Fibroblast of the aortic adventitia (primary cell): ENCODE measurements around the gene TSHZ3. TPM values are rescaled to one million over a fixed set of nuclear protein-coding genes. Genes with fewer than 3 reads are reported as not detected.

Experiments
- DNase-seq: peaks from one replicate; pipeline ENCODE4 v3.0.0-alpha.2; 2010; ENCODE audit warnings: low read depth
- H3K4me3 ChIP-seq: 2 replicates; pipeline ENCODE4 v1.5.1; 2011; ENCODE audit warnings: low read depth, mild to moderate bottlenecking, control low read depth, low read length, moderate library complexity
- CTCF ChIP-seq: IDR thresholded peaks from 2 replicates; pipeline ENCODE4 v1.5.1; 2011; ENCODE audit warnings: mild to moderate bottlenecking, low read length, control low read depth, inconsistent platforms; ENCODE audit not compliant: insufficient read depth
- total RNA-seq: library from RNA; depleted of rRNA; stranded (reverse); fragments of >200 nt; gene quantifications from 2 replicates; pipeline ENCODE4 v1.2.3, GENCODE V29; 2012; ENCODE audit warnings: low replicate concordance

The TSHZ3 gene
- total RNA-seq, 1 donor, result 14.0 TPM

GRCh38 chr19:31280287-31281006 is 68.8 kb downstream of the TSHZ3 start:
- no peak overlapping the region for H3K4me3 ChIP-seq
- TF ChIP-seq CTCF, result no peak
- no peak for DNase-seq

GRCh38 chr19:31279436-31279765 is 69.8 kb downstream of the TSHZ3 start:
- no peak for TF ChIP-seq CTCF
- no peak overlapping the region for H3K4me3 ChIP-seq
- no peak for DNase-seq

- TF ChIP-seq CTCF, result no peak
- no peak overlapping the region for H3K4me3 ChIP-seq
- DNase-seq, result no peak
Measured at GRCh38 chr19:31278555-31279435, 70.4 kb downstream of the TSHZ3 start.

- no peak for DNase-seq
- no peak for TF ChIP-seq CTCF
- H3K4me3 ChIP-seq, result no peak overlapping the region
Measured at GRCh38 chr19:31277516-31277915, 71.7 kb downstream of the TSHZ3 start.

- H3K4me3 ChIP-seq, result no peak overlapping the region
- no peak for TF ChIP-seq CTCF
- DNase-seq, result no peak
Measured at GRCh38 chr19:31276831-31277230, 72.4 kb downstream of the TSHZ3 start.

- no peak overlapping the region for H3K4me3 ChIP-seq
- TF ChIP-seq CTCF, result no peak
- no peak for DNase-seq
Measured at GRCh38 chr19:31275068-31275334, 74.2 kb downstream of the TSHZ3 start.
